ENCODE data around the gene PIK3R4.

Gene PIK3R4

DNA sequence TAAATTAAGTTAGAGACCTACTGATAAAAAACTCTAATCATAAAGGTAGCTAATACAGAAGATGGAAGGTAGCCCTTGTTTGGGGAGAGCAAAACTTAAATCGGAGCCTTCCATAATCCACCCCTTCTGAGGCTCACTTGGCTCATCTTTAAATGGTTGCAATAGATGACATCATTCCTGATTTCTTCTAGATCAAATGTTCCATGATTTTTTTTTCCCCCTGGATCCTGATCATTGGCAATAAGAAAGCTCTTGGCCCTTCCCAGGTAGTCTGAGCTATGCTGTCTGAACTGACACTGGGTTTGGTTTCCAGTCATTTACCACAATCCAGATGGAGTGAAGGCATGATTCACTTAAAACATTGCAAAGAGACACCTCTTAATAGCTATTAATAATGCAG, 92.5 kb downstream of the PIK3R4 start:
- TF ChIP-seq, protein P1, sequence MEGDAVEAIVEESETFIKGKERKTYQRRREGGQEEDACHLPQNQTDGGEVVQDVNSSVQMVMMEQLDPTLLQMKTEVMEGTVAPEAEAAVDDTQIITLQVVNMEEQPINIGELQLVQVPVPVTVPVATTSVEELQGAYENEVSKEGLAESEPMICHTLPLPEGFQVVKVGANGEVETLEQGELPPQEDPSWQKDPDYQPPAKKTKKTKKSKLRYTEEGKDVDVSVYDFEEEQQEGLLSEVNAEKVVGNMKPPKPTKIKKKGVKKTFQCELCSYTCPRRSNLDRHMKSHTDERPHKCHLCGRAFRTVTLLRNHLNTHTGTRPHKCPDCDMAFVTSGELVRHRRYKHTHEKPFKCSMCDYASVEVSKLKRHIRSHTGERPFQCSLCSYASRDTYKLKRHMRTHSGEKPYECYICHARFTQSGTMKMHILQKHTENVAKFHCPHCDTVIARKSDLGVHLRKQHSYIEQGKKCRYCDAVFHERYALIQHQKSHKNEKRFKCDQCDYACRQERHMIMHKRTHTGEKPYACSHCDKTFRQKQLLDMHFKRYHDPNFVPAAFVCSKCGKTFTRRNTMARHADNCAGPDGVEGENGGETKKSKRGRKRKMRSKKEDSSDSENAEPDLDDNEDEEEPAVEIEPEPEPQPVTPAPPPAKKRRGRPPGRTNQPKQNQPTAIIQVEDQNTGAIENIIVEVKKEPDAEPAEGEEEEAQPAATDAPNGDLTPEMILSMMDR (IDR thresholded peaks at IDR 0.05; ENCODE audit: insufficient read depth, low read depth, low read length, missing control alignments) = no peak
- no peak overlapping the region for H3K4me3 ChIP-seq (ENCODE audit: low read depth, low read length)
- no peak for DNase-seq (ENCODE audit: low read depth)

DNA sequence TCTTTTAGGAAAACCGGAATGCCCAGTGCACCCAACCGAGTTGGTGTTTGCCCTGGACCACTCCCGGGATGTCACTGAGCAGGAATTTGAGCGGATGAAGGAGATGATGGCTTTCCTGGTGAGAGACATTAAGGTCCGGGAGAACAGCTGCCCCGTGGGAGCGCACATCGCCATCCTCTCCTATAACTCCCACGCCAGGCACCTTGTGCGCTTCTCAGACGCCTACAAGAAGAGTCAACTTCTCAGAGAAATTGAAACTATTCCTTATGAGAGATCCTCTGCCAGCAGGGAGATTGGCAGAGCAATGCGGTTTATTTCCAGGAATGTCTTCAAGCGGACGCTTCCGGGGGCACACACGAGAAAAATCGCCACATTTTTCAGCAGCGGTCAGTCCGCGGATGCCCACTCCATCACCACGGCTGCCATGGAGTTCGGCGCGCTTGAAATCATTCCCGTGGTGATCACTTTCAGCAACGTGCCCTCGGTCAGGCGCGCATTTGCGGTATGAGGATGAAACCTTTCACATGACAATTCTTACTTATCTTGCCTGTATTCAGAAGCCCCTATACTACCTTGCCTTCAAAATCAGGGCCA, 97.5 kb downstream of the PIK3R4 start:
- no peak for DNase-seq (ENCODE audit: low read depth)
- TF ChIP-seq, protein P1 (IDR thresholded peaks at IDR 0.05; ENCODE audit: insufficient read depth, low read depth, low read length, missing control alignments) = no peak
- H3K4me3 ChIP-seq (ENCODE audit: low read depth, low read length) = no peak overlapping the region

DNA sequence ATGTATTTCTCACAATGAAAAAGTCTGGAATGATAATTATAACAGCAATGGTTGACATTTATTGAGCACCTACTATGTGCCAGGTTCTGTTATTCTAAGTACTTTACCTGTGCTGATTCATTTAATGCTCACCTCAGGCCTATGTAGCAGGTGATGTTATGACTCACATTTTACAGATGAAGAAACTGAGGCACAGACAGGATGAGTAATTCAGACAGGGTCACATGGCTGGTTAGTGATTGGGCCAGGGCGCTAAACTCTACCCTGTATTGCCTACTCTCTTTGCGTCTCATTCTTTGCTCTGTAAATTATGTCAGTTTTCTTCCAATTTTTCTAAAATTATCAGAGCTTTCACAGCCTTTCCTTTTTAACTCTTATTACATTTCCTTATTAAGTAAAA, 98.3 kb downstream of the PIK3R4 start:
- DNase-seq (ENCODE audit: low read depth) = no peak
- TF ChIP-seq, protein P1 (IDR thresholded peaks at IDR 0.05; ENCODE audit: insufficient read depth, low read depth, low read length, missing control alignments) = no peak
- no peak overlapping the region for H3K4me3 ChIP-seq (ENCODE audit: low read depth, low read length)

DNA sequence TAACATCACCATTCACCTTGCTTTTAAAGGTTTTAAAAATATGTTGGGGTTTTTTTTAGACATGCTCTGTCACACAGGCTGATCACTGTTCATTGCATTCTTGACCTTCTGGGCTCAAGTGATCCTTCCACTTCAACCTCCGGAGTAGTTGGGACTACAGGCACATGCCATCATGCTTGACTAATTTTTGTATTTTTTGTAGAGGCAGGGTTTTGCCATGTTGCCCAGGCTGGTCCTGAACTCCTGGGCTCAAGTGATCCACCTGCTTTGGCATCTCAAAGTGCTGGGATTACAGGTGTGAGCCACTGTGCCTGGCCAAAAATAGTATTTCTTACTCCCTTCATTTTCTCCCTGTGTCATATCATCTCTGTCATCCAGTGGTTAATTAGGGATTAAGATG, 101.4 kb downstream of the PIK3R4 start:
- DNase-seq (ENCODE audit: low read depth) = no peak
- TF ChIP-seq, protein P1 (IDR thresholded peaks at IDR 0.05; ENCODE audit: insufficient read depth, low read depth, low read length, missing control alignments) = no peak
- no peak overlapping the region for H3K4me3 ChIP-seq (ENCODE audit: low read depth, low read length)

DNA sequence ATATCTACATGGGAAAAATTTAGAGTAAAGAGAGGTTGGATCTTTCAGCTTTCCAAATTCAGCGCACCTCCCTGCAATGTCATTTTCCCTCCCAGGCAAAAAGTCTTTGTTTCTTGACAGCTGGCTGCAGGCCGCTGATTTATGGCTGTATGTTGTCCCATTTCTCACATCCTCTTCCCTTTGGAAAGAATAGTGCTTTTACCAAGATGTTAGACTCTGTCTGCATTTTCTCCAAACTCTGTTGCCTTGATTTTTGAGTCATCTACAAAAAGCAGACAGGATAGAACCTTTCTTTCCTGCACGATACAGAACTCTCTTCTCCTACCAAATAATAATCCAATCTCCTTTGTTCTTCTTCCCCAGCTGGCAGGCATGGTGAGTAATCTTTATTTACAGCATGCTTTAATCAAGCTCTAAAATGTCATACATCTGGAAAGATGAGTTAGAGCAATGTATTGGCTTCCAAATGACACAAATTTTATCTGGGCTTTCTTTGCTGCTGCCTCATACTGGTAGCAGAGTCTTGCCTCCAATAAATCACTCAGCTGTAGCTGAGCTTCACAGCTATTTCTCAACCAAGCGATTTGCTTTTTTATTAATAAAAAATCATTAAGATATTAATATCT, 101.9 kb downstream of the PIK3R4 start:
- H3K4me3 ChIP-seq (ENCODE audit: low read depth, low read length) = no peak overlapping the region
- no peak for DNase-seq (ENCODE audit: low read depth)
- TF ChIP-seq, protein P1 (IDR thresholded peaks at IDR 0.05; ENCODE audit: insufficient read depth, low read depth, low read length, missing control alignments) = no peak

DNA sequence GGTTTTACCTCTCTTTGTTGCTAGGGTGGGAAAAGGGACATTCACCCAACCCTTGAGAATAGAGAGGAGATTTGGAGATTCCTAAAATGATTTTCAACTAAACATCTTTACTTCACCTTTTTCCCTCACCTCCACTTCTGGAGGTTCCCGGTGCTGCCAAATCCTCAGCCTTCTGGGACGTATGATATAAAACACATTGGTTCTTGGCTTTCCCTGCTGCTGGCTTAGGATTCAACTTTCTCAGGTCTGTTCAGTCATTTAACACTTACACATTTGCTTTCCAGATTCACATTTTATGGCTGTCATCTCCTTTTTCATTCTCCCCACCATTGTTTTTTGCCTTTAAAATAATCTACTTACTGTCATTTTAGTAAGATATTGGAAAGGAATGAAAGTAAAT, 106.6 kb downstream of the PIK3R4 start:
- H3K4me3 ChIP-seq (ENCODE audit: low read depth, low read length) = no peak overlapping the region
- no peak for DNase-seq (ENCODE audit: low read depth)
- TF ChIP-seq, protein P1 (IDR thresholded peaks at IDR 0.05; ENCODE audit: insufficient read depth, low read depth, low read length, missing control alignments) = no peak
